ENCODE data around the gene SLITRK1. TPM values are rescaled to one million over a fixed set of nuclear protein-coding genes. Genes with fewer than 3 reads are reported as not detected.

SLITRK1 gene
- total RNA-seq, 1 experiment from 2014 or later: 0.20 TPM

GRCh38 chr13:83877651-83878355 lies 4.5 kb downstream of the SLITRK1 start:
- peaks cover 31% of the 10 kb centered on the region for H3K23me2 ChIP-seq (ENCODE audit: insufficient read length, low read depth, low read length, poor library complexity, severe bottlenecking)
- no peaks in the 10 kb centered on the region for H3K79me2 ChIP-seq (ENCODE audit: insufficient read depth, low read length)
- H2BK5ac ChIP-seq (ENCODE audit: insufficient read length, low read length): no peak overlapping the region
- H2BK12ac ChIP-seq (ENCODE audit: insufficient read length, low read depth, low read length): no peak overlapping the region
- H4K20me1 ChIP-seq (ENCODE audit: control insufficient read depth, insufficient read depth, insufficient read length): no peaks in the 10 kb centered on the region
- peak overlapping the region; percentile 8 for H3K4me2 ChIP-seq (ENCODE audit: insufficient read depth, insufficient read length, low read length)
- no peak overlapping the region for H3K56ac ChIP-seq (ENCODE audit: insufficient read length, low read depth, low read length)
- peaks cover 31% of the 10 kb centered on the region for H3K27me3 ChIP-seq (ENCODE audit: insufficient read depth, low read length)
- no peaks in the 10 kb centered on the region for H3K79me1 ChIP-seq (ENCODE audit: insufficient read depth, low read depth, low read length, poor library complexity, severe bottlenecking)
- no peak overlapping the region for H4K91ac ChIP-seq (ENCODE audit: insufficient read length, low read depth, low read length)
- no peaks in the 10 kb centered on the region for H3K9me3 ChIP-seq (ENCODE audit: control insufficient read depth, low read depth, low read length)
- Mint-ChIP-seq H3K9me3 (no peaks in the 10 kb centered on the region; a peak in 1 of 5 replicates), H3K36me3 (ENCODE audit: insufficient read depth in 1 of 3, low read depth in 3 of 3) (no peaks in the 10 kb centered on the region), H3K27me3 (ENCODE audit: low read depth) (peaks cover 56% of the 10 kb centered on the region), H3K4me3 (no peak overlapping the region; a peak in 2 of 5 replicates), H3K27ac (no peak overlapping the region), H3K4me1 (peaks cover 41 to 52% of the 10 kb centered on the region in 2 experiments)
- no peak overlapping the region for H2AK5ac ChIP-seq (ENCODE audit: insufficient read length, low read length)
- no peak for DNase-seq
- H3K27ac ChIP-seq (ENCODE audit: insufficient read length, low read depth, low read length): no peak overlapping the region
- no peak overlapping the region for H3K14ac ChIP-seq (ENCODE audit: insufficient read depth, low read length)
- no peak overlapping the region for H3K18ac ChIP-seq (ENCODE audit: insufficient read length, low read depth, low read length)
- H2BK20ac ChIP-seq (ENCODE audit: low read depth, low read length, poor library complexity, severe bottlenecking): no peak overlapping the region
- H2AFZ ChIP-seq (ENCODE audit: low read length): no peak overlapping the region
- H3K23ac ChIP-seq (ENCODE audit: insufficient read length, low read depth, low read length): no peak overlapping the region
- H4K5ac ChIP-seq (ENCODE audit: insufficient read length, low read depth, low read length): no peak overlapping the region
- H3T11ph ChIP-seq (ENCODE audit: low read length): no peak overlapping the region
- H3K9ac ChIP-seq (ENCODE audit: extremely low read depth, insufficient read length, low read length): no peak overlapping the region
- WGBS (ENCODE audit: extremely low coverage, insufficient read length, low lambda C conversion rate): no CpG with 5 or more reads among the region's 12 CpGs
- H2BK120ac ChIP-seq (ENCODE audit: low read depth, low read length, poor library complexity, severe bottlenecking): no peak overlapping the region
- no peak for TF ChIP-seq CTCF (conservative IDR thresholded peaks at IDR 0.05)
- H3K4ac ChIP-seq (ENCODE audit: low read depth, low read length): no peak overlapping the region
- no peak overlapping the region for H4K8ac ChIP-seq (replicated peaks; ENCODE audit: insufficient read length, low read depth, low read length)
- no peak overlapping the region for H2BK15ac ChIP-seq (ENCODE audit: low read depth, low read length)
- peaks cover 2% of the 10 kb centered on the region; the same call in 1 of the 2 replicates for H3K4me1 ChIP-seq (ENCODE audit: insufficient read depth, low read length)
